ENCODE results near the gene PBX4.
A peak's percentile ranks its signal among the peaks of the same experiment; 100 is the strongest.
"Not testable (repeated sequence)": the region's sequence is repeated elsewhere in the genome, so short reads cannot be mapped to it uniquely, and the experiment has no call there.

PBX4 gene

DNA sequence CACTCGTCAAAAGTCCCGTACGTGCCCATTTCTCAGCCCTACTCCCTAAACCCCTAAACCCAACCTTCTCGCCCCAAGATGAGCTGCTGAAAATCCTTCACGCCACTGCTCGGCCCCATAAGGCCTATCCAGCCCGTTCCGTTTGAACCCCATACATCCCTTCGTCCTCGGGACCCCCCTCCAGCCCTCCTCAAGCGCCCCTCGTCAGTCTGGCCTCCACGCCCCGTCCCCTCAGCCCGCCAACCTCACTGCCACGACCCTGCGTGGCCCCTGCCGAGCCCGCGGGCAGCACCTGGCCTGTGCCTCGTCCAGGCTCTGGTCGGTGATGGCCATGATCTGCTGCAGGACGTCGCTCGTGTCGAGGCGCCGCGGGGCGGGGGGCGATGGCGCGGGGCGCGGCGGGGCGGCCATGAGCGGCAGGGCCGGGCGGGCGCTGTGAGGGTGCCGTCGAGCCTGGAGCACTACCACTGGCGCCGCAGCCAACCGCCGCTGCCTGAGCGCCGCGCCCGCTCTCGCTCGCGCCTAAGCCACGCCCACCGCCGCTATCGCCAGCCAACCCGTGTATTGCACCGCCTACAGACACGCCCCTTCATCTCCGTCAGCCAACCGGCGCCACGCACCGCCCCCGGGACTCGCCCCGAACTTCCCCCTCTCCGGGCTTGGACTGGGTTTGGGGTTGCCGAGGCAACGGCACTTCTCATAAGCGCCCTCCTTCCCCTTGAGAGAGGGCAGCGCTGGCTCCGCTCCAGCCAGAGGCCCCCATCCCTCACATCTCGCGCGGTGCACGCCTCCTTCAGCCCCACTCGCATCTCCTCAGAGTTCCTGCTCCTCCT lies at the start of gene PBX4:
PBX4 (minus strand) TSS at position 469 of the 833 bp plus-strand sequence; CDS start at position 411, 58 bp downstream.
- DNase-seq = peak; percentile 74

DNA sequence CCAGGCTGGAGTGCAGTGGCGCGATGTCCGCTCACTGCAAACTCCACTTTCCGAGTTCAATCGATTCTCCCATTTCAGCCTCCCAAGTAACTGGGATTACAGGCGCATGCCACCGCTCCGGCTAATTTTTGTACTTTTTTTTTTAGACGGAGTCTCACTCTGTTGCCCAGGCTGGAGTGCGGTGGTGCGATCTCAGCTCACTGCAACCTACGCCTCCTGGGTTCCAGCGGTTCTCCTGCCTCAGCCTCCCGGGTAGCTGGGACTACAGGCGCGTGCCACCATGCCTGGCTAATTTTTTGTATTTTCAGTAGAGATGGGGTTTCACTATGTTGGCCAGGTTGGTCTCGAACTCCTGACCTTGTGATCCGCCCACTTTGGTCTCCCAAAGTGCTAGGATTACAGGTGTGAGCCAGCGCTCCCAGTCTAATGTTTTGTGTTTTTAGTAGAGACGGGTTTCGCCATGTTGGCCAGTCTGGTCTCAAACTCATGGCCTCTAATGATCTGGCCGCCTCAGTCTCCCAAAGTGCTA lies 47.0 kb upstream of the PBX4 start:
- not testable (repeated sequence) for DNase-seq

DNA sequence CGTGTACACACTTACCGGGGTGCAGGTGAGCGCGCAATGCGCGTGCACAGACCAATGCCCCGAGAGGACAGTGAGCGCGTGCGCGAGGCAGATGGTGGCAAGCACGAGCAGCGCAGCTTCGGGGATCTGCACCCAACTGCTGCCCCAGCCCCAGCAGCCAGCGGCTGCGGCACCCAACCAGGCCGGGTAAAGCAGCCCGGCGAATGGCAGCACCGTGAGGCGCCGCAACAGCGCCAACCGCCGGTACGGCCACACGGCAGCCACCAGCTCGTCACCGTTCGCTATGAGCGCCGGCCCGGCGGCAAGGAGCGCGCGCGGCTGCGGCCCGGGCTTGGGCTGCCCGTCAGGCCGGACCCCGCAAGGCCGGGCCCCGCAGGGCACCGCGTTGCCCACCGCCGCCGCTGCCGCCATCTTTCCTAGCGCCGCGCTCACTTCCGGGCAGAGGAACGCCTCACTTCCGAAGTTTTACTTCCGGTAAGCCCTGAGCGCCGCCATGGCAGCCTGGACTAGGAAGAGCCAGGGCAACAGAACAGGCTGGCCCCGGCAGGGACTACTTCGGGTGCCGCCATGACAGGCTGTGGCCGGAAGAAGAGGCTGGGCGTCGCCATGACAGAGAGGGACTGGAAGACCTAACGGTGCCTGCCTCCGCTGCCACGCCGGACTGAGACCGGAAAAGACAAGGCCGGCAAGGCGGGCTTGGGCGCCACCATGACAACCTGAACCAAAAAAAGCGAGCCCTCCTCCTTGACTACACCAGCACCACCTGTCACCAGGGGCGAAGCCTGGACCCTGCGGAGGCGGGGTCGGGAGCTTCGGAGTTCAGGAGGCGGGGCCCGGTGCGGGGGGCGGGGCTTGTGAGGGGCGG lies 45.0 kb upstream of the PBX4 start, which contains the start of gene ATP13A1:
ATP13A1 (minus strand) TSS at position 421 of the 865 bp plus-strand sequence; CDS start at position 411, 10 bp downstream.
- DNase-seq = peak; percentile 64

GRCh38 chr19:19662871-19663255 lies 44.4 kb upstream of the PBX4 start:
- no peak for DNase-seq

- DNase-seq = no peak
These were observed 43.9 kb upstream of the PBX4 start for GRCh38 chr19:19662344-19662743.

- no peak for DNase-seq
These were observed 43.3 kb upstream of the PBX4 start for GRCh38 chr19:19661675-19662251.

- no peak for DNase-seq
These were observed 42.7 kb upstream of the PBX4 start for GRCh38 chr19:19661141-19661674.

DNA sequence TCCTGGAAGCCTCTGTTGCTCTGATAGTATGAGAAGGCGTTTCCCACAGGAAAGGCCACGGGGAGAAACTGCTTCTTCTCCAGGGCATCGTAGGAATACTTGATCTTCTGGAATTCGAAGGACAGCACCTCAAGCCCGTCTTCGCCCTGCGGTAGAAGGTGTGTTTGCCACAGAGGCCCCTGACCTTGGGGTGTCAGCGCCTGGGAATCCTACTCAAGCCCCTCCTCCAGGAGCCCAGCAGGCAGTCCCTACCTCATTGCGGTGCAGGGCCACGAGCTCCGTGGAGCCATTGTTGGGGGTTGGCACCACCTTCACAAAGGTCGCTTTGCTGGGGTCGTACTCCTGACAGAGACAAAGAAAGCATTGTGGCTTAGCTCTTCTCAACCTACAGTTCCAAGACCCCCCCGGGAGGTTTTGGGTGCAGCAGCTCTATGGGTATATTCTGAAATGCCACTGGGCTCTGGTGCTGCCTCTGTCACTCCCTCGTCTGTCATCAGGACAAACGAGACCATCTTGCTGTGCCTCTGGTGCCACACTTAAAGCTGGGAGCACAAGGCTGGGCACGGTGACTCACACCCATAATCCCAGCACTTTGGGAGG lies 41.3 kb upstream of the PBX4 start:
- DNase-seq = no peak

DNA sequence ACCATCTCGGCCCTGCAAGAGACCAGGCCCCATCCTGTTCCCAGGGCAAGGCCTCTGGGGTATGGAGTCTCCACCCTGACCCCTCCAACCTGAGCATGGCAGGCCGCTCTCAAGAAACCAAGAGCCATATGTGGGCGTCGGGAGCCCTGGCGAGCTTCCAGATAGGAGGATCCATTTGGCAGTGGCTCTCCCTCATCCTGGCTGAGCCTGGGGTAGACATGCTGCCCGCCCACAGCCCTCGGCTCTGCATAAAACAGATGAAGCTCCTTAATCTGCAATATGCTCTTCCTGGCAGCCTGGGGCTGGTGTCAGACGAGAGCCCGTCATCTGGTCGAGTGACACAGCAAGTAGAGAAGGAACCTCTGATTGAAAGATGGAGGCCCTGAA lies 38.9 kb upstream of the PBX4 start:
- no peak for DNase-seq

- DNase-seq = no peak
These were observed 38.2 kb upstream of the PBX4 start for GRCh38 chr19:19656451-19657396.

DNA sequence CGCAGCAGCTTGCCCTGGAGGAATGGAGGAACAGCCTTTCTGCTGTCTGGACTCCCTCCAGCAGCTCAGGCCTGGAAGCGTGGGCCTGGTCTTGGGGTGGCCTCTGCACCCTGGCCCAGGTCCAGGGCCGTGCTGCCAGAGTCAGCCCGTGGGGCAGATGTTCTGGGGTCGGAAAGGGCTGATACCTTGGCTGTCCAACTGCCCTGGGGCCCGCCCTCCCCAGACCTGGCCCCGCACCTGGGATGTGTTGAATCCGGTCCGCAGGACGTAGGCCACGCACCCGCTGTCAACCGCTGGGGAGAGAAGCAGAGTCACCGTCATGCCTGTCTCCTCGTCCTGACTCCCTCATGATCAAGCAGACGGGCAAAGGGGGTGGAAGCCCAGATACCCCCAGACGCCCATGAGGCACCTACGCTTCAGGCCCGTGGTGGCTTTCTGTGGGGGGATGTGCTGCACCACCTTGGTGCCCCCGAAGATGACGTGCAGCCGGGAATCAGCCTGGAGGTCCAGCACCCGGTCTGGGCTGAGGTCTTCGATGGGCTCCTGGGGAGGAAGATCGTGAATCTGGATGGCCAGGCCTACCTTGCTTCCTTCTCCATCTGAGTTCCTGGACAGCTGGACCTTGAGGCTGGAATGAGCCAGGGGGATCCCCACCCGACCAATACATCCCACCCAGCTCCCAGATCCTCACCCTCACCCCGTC lies 37.3 kb upstream of the PBX4 start:
- DNase-seq = no peak

GRCh38 chr19:19655051-19655594 lies 36.6 kb upstream of the PBX4 start:
- DNase-seq = no peak

DNA sequence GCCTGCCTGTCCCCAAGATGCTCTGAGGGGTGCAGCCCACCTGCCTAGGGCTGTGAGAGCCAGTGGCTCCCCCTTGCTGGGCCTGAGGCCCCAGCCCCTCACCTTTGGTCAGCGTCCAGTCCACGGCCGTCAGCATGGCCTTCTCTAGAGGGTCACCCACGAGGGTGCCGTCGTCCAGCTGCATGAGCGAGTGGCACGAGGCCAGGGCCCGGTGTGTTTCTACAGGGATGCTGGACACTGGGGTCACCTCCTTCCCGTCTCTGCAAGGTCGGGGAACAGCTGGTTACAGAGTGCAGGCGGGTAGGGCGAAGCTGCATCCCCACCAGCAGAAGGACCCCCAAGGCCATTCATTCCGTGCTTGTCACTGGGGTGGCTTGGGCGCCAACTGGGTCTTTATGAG lies 36.0 kb upstream of the PBX4 start:
- no peak for DNase-seq

GRCh38 chr19:19653597-19654147 lies 35.2 kb upstream of the PBX4 start:
- DNase-seq = no peak

- DNase-seq = no peak
These were observed 34.2 kb upstream of the PBX4 start for GRCh38 chr19:19652482-19653295.

DNA sequence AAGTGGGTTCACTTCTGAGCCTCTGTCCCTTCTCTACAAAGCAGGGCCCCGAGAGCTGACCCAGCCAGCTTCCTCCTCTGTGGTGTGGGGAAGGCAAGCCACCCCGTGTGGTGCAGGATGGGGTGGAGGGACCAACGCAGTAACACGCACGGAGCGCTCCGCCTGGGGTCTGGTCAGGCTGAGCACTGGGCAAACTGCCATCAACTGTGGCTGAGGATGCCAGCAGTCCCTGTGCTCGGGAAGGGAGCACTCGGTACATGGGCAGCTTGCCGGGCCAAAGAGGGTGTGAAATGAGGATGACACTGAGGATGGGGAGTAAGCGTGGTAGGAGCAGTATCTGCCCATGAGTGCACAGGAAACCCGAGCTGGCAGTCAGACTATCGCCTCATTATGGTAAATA lies 32.6 kb upstream of the PBX4 start:
- no peak for DNase-seq

GRCh38 chr19:19650331-19650730 lies 31.8 kb upstream of the PBX4 start:
- DNase-seq = no peak

DNA sequence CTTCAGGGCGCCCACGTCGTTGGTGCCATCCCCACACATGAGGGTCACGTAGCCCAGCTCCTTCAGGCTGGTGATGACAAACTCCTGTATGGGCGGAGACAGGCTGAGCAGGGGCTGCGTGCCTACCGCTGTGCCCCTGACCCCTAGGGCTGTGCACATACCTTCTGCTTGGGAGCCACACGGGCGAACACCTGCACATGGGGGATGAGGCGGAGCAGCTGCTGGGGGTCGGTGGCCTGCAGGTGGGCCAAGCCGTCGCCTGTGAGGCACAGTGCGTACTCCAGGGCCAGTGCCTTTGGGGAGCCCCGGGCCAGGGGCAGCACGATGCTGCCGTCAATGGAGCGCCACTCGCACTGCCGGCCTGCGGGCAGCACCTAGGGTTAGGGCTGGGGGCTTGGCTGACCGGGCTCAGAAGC lies 31.1 kb upstream of the PBX4 start:
- no peak for DNase-seq

DNA sequence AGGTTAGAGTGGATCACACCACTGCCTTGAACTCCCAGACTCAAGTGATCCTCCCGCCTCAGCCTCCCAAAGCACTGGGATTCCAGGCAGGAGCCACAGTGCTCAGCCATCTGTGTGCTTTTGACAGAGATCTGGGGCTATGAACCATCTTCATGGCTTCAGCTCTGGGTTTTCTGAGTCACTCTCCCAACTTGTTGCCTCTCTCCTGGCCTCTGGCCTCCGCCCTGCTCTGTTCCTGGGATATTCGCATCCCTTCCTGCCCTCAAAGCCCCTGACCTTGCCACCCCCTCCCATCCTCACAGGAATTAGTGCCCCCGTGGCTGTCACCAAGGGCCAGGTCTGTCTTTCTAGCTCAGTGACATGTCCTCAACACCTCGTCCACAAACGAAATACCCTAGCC lies 30.7 kb upstream of the PBX4 start:
- no peak for DNase-seq
